Naive thymus-derived CD4-positive, alpha-beta T cell (primary cell): ENCODE measurements around the gene VAMP5. TPM values are rescaled to one million over a fixed set of nuclear protein-coding genes. Genes with fewer than 3 reads are reported as not detected.

Source experiments
- ATAC-seq: fragments of 150-1000 bp; cut with Tn5 transposase; 2 replicates; pipeline ENCODE4 v1.10.0; 2021; ENCODE audit warnings: mild to moderate bottlenecking, moderate library complexity
- CTCF ChIA-PET: fragments of 350-600 bp; sonication (Branson Sonifier 250); formaldehyde crosslinking; loops from one replicate; lab custom pipeline; 2021; ENCODE audit warnings: antibody characterized with exemption; lab: Charles Lee
- POLR2A ChIA-PET: fragments of 350-600 bp; sonication (Branson Sonifier 250); formaldehyde crosslinking; loops from one replicate; lab custom pipeline; 2021; ENCODE audit warnings: antibody characterized with exemption, inconsistent platforms; lab: Charles Lee
- DNase-seq, 9 donors: peaks; one replicate each; pipeline versions ENCODE4 v3.0.0 to v3.0.0-alpha.2; 2020 to 2022; ENCODE audit warnings: mixed read lengths in 1 of 9
- H3K27ac ChIP-seq: one replicate; pipeline ENCODE4 v1.7.0; 2013; ENCODE audit warnings: mild to moderate bottlenecking, low read depth, low read length, moderate library complexity
- H3K27me3 ChIP-seq, 2 donors: one replicate each; pipeline ENCODE4 v1.7.0; 2013; ENCODE audit warnings: low read length in 2 of 2, mild to moderate bottlenecking in 2 of 2, moderate library complexity in 2 of 2; ENCODE audit not compliant: control insufficient read depth in 2 of 2, insufficient read depth in 2 of 2
- H3K36me3 ChIP-seq, 3 experiments: 1 replicate in 2 of 3; 2 replicates in 1 of 3; pipeline ENCODE4 v1.7.0; 2013; ENCODE audit warnings: low read length in 3 of 3, mild to moderate bottlenecking in 3 of 3, moderate library complexity in 1 of 3; ENCODE audit not compliant: insufficient read depth in 3 of 3, control insufficient read depth in 2 of 3
- H3K4me1 ChIP-seq, 2 donors: one replicate each; pipeline ENCODE4 v1.7.0; 2013; ENCODE audit warnings: low read length in 2 of 2, mild to moderate bottlenecking in 2 of 2, moderate library complexity in 1 of 2; ENCODE audit not compliant: control insufficient read depth in 2 of 2, insufficient read depth in 2 of 2
- H3K4me3 ChIP-seq: 2 replicates; pipeline ENCODE4 v1.7.0; 2013; ENCODE audit warnings: mild to moderate bottlenecking, low read length
- H3K9me3 ChIP-seq, 3 experiments: 1 replicate in 2 of 3; 2 replicates in 1 of 3; pipeline ENCODE4 v1.7.0; 2013; ENCODE audit warnings: low read length in 3 of 3; ENCODE audit not compliant: control insufficient read depth in 2 of 3
- H3K27ac Mint-ChIP-seq, 9 donors: one replicate each; pipeline ENCODE4 v1.8.0; 2020 to 2022; ENCODE audit warnings: mixed read lengths in 9 of 9, mild to moderate bottlenecking in 8 of 9, moderate library complexity in 5 of 9, inconsistent platforms in 2 of 9
- H3K27me3 Mint-ChIP-seq, 5 donors: one replicate each; pipeline ENCODE4 v1.8.0; 2021 to 2022; ENCODE audit warnings: mixed read lengths in 5 of 5, mild to moderate bottlenecking in 1 of 5
- H3K36me3 Mint-ChIP-seq, 5 donors: one replicate each; pipeline ENCODE4 v1.8.0; 2020 to 2022; ENCODE audit warnings: mixed read lengths in 5 of 5, mild to moderate bottlenecking in 3 of 5, inconsistent platforms in 1 of 5
- H3K4me1 Mint-ChIP-seq, 7 donors: one replicate each; pipeline ENCODE4 v1.8.0; 2020 to 2022; ENCODE audit warnings: mixed read lengths in 7 of 7, mild to moderate bottlenecking in 3 of 7, inconsistent platforms in 1 of 7
- H3K4me3 Mint-ChIP-seq, 10 donors: one replicate each; pipeline ENCODE4 v1.8.0; 2020 to 2022; ENCODE audit warnings: mild to moderate bottlenecking in 10 of 10, mixed read lengths in 10 of 10, moderate library complexity in 6 of 10, inconsistent platforms in 2 of 10
- H3K9me3 Mint-ChIP-seq, 11 donors: one replicate each; pipeline ENCODE4 v1.8.0; 2020 to 2022; ENCODE audit warnings: mixed read lengths in 11 of 11, mild to moderate bottlenecking in 4 of 11, inconsistent platforms in 1 of 11, moderate library complexity in 1 of 11
- intact Hi-C, 2 donors: fragments of 100-400 bp; cut with micrococcal nuclease; formaldehyde crosslinking; loops; one replicate each; pipeline ENCODE4 v1.15.1; 2023
- polyA plus RNA-seq, 2 donors: library from polyadenylated mRNA; unstranded; fragments of 300-500 nt; fragmentation: Illumina TruSeq; gene quantifications; one replicate each; pipeline ENCODE4 v1.2.3, GENCODE V29; 2021
- total RNA-seq, 6 experiments: library from RNA in 5 of 6; stranded (reverse) in 5 of 6; gene quantifications; 1 replicate in 5 of 6; 2 replicates in 1 of 6; pipeline ENCODE4 v1.2.3 and lab custom pipeline; 2021 to 2026

Gene VAMP5
- total and polyA plus RNA-seq, 7 experiments from 2014 or later: 25.6 to 121 (median 37.0) TPM

DNA sequence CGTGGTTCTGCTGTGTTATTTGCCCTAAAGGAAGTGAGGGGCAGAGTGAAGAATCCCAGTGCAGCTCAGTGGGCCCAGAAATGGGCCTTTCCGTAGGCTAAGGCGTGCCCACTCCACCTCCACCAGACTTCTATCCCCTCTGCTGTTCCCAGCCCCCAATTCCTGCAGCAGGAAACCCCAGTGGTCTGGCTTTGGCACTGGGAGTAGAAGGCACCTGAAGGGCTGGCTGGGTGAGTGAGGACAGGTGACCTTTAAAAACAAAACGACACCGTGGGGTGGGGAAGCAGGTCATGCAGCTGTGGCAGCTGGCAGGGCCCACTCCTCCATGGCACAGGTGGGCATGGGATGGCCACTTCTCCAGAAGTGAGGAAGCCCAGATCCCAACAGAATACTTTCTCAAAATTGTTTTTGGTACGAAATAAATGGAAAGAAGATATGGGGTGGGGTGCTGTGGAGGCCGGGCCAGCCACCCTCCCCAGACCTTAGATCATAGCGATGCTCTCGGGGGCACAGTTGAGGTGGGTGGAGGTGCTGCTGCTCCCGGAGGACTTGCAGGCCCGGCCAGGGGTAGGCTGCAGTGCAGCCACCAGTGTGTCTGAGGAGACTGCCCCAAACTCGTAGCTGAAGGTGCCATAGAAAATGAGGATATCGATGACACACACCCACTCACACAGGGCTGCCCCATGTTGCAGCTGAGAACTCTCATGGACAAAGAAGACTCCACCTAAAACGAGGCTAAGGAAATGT lies 14.5 kb downstream of the VAMP5 start:
- DNase-seq: no peak
- ChIA-PET POLR2A (interaction anchor here (0.5 to 3.3 kb wide), 5 partner anchors 9 to 78 kb away, joined by 3 to 13 read pairs (median 8); partner anchors contain the start of genes USP39, VAMP5 and VAMP8), CTCF (no interaction called here)
- no peaks in the 10 kb centered on the region for H3K27me3 ChIP-seq
- H3K27ac Mint-ChIP-seq: peak overlapping the region in 2 of 9 donors; percentile 14 to 79
- no peaks in the 10 kb centered on the region for H3K9me3 Mint-ChIP-seq
- peak overlapping the region in 1 of 10 donors; percentile 71 for H3K4me3 Mint-ChIP-seq
- H3K4me3 ChIP-seq: no peak overlapping the region
- peaks cover 0 to 6% (median 0%) of the 10 kb centered on the region in 5 donors for H3K36me3 Mint-ChIP-seq
- intact Hi-C loops: no loop called here
- peaks cover 0 to 25% (median 0%) of the 10 kb centered on the region in 3 experiments for H3K36me3 ChIP-seq
- no peak for ATAC-seq
- peaks cover 20 to 21% of the 10 kb centered on the region in 2 donors for H3K4me1 ChIP-seq
- no peaks in the 10 kb centered on the region for H3K9me3 ChIP-seq
- H3K27me3 Mint-ChIP-seq: peaks cover 0 to 2% (median 0%) of the 10 kb centered on the region in 5 donors
- H3K4me1 Mint-ChIP-seq: peaks cover 29 to 56% (median 42%) of the 10 kb centered on the region in 7 donors
- H3K27ac ChIP-seq: no peak overlapping the region

DNA sequence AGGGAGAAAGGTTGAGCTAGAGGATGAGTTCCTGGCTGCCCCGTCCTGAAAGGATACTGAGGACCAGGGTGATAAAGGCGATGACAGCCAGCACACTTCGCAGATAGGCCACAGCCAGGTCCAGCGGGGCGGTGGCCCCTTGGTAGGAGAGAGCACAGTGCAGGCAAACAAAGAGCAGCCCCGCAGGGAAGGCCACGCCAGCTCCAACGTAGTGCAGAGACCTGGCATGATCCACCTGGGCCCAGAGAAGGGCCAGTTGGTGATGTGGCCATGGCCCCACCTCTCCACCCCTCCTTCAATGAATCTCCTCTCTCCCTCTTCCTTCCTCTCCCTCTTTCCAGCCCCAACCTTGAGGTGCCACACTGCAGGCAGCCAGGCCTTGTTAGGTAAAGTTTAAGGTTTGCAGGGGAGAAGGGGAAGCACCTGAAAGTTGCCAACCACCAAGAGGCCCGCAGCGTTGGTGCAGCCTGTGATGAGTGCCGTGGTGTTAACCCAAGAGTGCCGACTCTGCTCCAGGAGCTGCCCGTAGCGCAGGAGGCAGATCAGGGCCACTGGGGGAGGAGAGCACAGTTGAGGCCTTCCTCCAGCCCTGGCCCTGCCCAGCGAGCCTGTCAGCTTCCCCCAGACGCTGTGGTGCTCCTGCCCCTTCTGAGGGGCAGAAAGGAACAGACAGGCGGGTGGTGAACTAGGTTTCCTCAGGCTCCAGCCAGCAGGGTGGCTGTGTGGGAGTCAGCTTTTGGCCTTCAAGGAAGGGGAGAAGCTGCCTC lies 15.4 kb downstream of the VAMP5 start:
- no peaks in the 10 kb centered on the region for H3K9me3 Mint-ChIP-seq

DNA sequence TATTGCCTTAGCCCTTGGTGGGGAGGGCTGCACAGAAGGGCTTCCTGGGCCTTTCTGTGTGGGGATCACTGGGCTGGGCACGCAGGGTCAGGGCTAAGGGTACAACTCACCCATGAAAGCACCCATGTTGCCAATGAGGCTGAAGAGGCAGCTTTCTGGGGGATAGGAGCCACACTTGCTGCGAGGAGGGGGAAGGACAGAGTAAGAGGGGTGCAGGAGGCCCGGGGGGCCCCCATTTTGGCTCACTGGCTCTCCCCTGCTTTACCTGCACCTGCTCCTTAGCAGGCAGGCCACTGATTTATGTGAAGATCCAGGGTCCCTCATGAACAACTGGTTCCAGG lies 16.0 kb downstream of the VAMP5 start:
- no peak overlapping the region for H3K4me3 ChIP-seq
- H3K36me3 ChIP-seq: peaks cover 0 to 25% (median 0%) of the 10 kb centered on the region in 3 experiments
- H3K9me3 ChIP-seq: no peaks in the 10 kb centered on the region
- H3K27ac ChIP-seq: peak overlapping the region; percentile 81
- intact Hi-C loops: loop anchor here in 1 of 2 donors (5.0 kb wide), 1 partner anchor 842 kb away; the partner anchor contains the start of gene KDM3A
- H3K4me3 Mint-ChIP-seq: peak overlapping the region in 3 of 10 donors; percentile 43 to 93 (median 89)
- H3K27me3 Mint-ChIP-seq: peaks cover 0 to 2% (median 0%) of the 10 kb centered on the region in 5 donors
- H3K9me3 Mint-ChIP-seq: no peaks in the 10 kb centered on the region
- POLR2A ChIA-PET: interaction anchor here (0.5 to 3.3 kb wide), 5 partner anchors 11 to 683 kb away, joined by 3 to 13 read pairs (median 8); partner anchors contain the start of genes C2orf68, USP39, VAMP5 and VAMP8
- no peak for DNase-seq
- H3K4me1 Mint-ChIP-seq: peaks cover 24 to 54% (median 40%) of the 10 kb centered on the region in 7 donors
- H3K27ac Mint-ChIP-seq: peak overlapping the region in 2 of 9 donors; percentile 62 to 70
- H3K4me1 ChIP-seq: peaks cover 15 to 18% of the 10 kb centered on the region in 2 donors
- ATAC-seq: no peak
- H3K27me3 ChIP-seq: no peaks in the 10 kb centered on the region
- CTCF ChIA-PET: interaction anchor here (0.9 kb wide), 1 partner anchor 17 kb away, joined by 3 read pairs; no protein-coding TSS in a partner anchor
- H3K36me3 Mint-ChIP-seq: peaks cover 0 to 6% (median 0%) of the 10 kb centered on the region in 5 donors

More for the DNA sequence above, 15.4 kb downstream of the VAMP5 start:
- H3K4me1 ChIP-seq: peaks cover 19 to 20% of the 10 kb centered on the region in 2 donors
- H3K9me3 ChIP-seq: no peaks in the 10 kb centered on the region
- ATAC-seq (no peak), DNase-seq (no peak)
- peaks cover 0 to 25% (median 0%) of the 10 kb centered on the region in 3 experiments for H3K36me3 ChIP-seq
- intact Hi-C loops: loop anchor here in 1 of 2 donors (5.0 kb wide), 1 partner anchor 843 kb away; the partner anchor contains the start of gene KDM3A
- Mint-ChIP-seq H3K27ac (peak overlapping the region in 3 of 9 donors; percentile 16 to 32 (median 18)), H3K4me1 (peaks cover 26 to 54% (median 38%) of the 10 kb centered on the region in 7 donors), H3K27me3 (peaks cover 0 to 2% (median 0%) of the 10 kb centered on the region in 5 donors), H3K36me3 (peaks cover 0 to 6% (median 0%) of the 10 kb centered on the region in 5 donors), H3K4me3 (peak overlapping the region in 2 of 10 donors; percentile 43 to 89)
- POLR2A ChIA-PET: interaction anchor here (0.5 to 3.3 kb wide), 6 partner anchors 12 to 683 kb away, joined by 3 to 13 read pairs (median 6); partner anchors contain the start of genes C2orf68, USP39, VAMP5 and VAMP8
- H3K27ac ChIP-seq: peak overlapping the region; percentile 19
- no peak overlapping the region for H3K4me3 ChIP-seq
- CTCF ChIA-PET: interaction anchor here (0.9 kb wide), 1 partner anchor 17 kb away, joined by 3 read pairs; no protein-coding TSS in a partner anchor
- no peaks in the 10 kb centered on the region for H3K27me3 ChIP-seq

DNA sequence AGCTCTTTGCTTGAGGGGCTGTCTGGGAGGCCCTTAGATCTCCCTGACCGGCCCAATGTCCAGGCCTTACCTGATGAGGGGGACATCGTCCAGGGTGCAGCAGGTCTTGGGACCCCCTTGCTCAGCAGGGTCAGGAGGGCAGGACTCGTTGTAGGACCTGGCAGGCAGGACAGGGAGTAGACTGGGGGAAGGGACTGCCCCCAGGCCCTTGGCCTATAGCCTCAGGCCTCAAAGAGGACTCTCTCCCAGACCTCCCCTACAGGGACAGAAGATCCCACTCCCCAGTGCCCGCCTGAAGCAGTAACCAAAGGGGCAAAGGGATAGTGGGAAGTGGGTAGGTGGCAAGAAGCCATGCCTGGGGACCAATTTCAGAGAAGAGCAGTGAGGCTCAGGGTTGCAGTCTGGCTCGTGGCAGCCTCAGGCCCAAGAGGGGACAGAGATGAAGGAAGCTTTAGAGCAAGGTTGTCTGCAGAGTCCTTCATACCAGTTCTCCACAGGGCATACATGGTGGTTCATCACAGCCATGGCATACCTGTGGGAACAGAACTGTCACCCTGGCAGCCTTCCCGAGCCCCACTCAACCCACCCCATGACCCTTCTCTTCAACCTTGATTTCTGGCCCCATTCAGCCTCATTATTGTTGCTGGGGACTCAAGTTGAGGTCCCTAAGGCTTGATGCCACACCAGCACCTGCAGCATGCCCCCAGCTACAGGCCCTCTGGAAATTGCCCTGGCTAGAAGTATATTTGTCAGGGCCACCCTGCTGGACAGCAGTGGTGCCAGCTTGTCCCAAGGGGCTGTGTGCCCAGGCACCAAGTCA lies 16.9 kb downstream of the VAMP5 start:
- Mint-ChIP-seq H3K27ac (peak overlapping the region in 8 of 9 donors; percentile 68 to 96 (median 81)), H3K4me1 (peaks cover 24 to 51% (median 41%) of the 10 kb centered on the region in 7 donors), H3K9me3 (no peaks in the 10 kb centered on the region), H3K27me3 (peaks cover 0 to 2% (median 0%) of the 10 kb centered on the region in 5 donors), H3K4me3 (peak overlapping the region; percentile 75 to 93 (median 86)), H3K36me3 (peaks cover 0 to 2% (median 0%) of the 10 kb centered on the region in 5 donors)
- no peak for ATAC-seq
- CTCF ChIA-PET: no interaction called here
- POLR2A ChIA-PET: interaction anchor here (1.4 to 3.7 kb wide), 7 partner anchors 10 to 62 kb away, joined by 4 to 19 read pairs (median 11); partner anchors contain the start of genes C2orf68, MAT2A, USP39 and VAMP5
- no peaks in the 10 kb centered on the region for H3K9me3 ChIP-seq
- H3K27ac ChIP-seq: peak overlapping the region; percentile 81
- DNase-seq: no peak
- intact Hi-C loops: loop anchor here in 1 of 2 donors (5.0 kb wide), 1 partner anchor 841 kb away; the partner anchor contains the start of gene KDM3A
- H3K36me3 ChIP-seq: peaks cover 0 to 25% (median 0%) of the 10 kb centered on the region in 3 experiments
- H3K4me1 ChIP-seq: peaks cover 14 to 17% of the 10 kb centered on the region in 2 donors
- no peaks in the 10 kb centered on the region for H3K27me3 ChIP-seq
- H3K4me3 ChIP-seq: no peak overlapping the region

DNA sequence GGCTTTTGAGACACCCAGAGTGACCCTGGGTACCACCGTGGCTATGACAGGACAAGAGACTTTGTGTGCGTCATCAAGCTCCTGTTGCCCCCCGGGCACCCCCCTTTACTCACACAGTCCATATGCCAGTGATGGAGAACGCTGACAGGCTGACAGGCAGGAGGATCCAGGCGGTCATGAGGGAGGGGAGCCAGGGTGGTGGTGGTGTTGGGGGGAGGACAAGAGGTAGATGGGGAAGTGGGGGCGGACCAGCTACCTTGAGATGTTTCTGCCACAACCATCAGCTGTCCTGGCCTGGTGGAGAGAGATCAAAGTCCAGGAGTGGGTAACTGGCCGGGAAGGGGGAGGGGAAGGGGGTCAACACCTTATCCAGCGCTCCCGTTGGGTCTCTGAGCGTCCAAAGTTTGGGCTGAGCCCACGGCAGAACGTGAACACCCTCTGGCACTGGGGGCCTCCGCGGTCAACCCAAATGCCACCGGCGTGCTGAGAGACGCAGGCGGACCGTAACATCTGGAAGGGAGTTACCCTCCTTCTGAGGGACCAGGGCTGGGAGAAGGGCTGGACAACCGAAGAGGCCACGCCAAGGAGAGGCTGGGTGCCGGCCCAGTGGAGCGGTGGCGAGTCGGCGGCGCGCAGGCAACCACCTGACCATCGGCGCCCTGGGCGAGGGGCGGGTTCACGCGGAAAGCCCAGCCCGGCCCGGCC lies 17.7 kb downstream of the VAMP5 start:
- Histone ChIP-seq H3K27me3 (no peaks in the 10 kb centered on the region), H3K27ac (peak overlapping the region; percentile 81), H3K4me3 (peak overlapping the region; percentile 99), H3K9me3 (no peaks in the 10 kb centered on the region), H3K4me1 (peaks cover 7 to 10% of the 10 kb centered on the region in 2 donors), H3K36me3 (peaks cover 0 to 31% (median 0%) of the 10 kb centered on the region in 3 experiments)
- POLR2A ChIA-PET: interaction anchor here (1.0 to 3.7 kb wide), 8 partner anchors 10 to 63 kb away, joined by 3 to 19 read pairs (median 6); partner anchors contain the start of genes C2orf68, GGCX and MAT2A
- peaks cover 0 to 2% (median 0%) of the 10 kb centered on the region in 5 donors for H3K36me3 Mint-ChIP-seq
- intact Hi-C loops: loop anchor here (1.0 to 5.0 kb wide), 11 partner anchors 9 to 840 kb away; partner anchors contain the start of genes MAT2A (in 2 of the 2), VAMP5 (in 2 of the 2), C2orf68 (in 1 of the 2) and GGCX (in 1 of the 2)
- H3K27me3 Mint-ChIP-seq: peaks cover 0 to 2% (median 0%) of the 10 kb centered on the region in 5 donors
- H3K9me3 Mint-ChIP-seq: no peaks in the 10 kb centered on the region
- H3K4me3 Mint-ChIP-seq: peak overlapping the region; percentile 75 to 93 (median 86)
- peaks cover 17 to 45% (median 40%) of the 10 kb centered on the region in 7 donors for H3K4me1 Mint-ChIP-seq
- ATAC-seq: peak; percentile 24
- peak overlapping the region in 8 of 9 donors; percentile 68 to 96 (median 82) for H3K27ac Mint-ChIP-seq
- DNase-seq: no peak
- CTCF ChIA-PET: no interaction called here
